Measurements from ENCODE around the gene ACRBP.

ACRBP gene

DNA sequence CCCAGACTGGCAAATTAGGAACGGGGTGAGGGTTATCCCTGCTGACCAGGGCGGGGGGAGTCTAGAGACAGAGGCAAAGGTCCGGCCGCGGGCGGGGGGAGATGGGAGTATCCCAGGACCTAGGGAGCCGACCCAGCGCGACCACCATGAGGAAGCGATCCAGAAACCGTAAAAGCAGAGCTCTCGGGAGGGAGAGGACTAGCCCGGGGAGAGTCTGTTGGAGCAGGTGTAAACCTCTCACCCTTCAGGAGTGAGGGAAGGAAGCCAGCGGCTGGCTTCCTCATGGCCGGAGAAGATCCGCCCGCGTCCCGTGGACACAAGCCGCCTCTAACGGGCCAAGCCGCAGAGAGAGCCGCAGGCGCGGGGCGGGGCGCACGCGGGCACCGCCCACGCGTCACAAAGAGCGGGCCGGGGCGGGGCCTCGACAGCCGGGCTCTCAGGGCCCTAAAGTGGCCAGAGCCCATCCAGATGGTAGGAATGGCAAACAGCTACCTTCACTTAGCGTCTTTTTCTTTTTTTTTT lies at the start of gene ACRBP:
Gene ACRBP, minus strand, starts transcription at position 350 of the 522 bp plus-strand sequence. Its CDS starts 66 bp downstream, at position 284.
- in situ Hi-C loops (cut with MboI; ENCODE audit: low sequenced_read_pairs): no loop called here

DNA sequence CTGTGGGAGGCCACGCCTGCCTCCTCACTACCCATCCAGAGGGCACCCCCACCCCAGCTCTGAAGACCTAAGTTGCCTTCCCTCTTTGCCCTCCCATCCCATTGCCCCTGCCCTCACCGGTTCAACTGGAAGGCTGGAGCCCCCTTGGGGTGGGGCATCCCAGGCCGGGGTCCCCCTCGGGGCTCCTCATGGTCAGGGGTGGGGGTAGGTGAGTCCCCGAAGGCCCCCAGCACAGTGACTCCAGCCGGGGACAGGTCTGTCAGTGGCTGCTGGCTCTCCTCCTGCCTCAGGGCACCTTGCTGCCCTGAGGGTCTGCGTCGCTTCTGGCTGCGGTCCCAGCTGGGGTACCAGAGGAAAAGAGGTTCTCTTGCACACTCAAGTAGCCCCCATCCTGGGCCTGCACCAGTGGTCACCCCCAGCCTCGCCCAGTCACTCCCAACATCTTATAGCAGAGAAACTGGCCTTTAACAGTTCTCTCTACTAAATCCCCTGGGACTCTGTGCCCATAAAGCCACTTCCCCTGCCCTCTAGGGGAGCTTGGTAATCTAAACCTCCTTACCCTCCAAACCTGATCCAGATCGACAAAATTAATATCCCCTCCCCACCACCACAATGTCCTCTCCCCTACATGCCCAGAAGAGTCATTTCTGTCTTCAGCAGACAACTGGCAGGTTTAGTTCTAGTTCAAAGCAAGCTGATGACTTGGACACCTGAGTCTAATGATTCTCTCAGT lies 48.2 kb upstream of the ACRBP start:
- in situ Hi-C loops (cut with MboI; ENCODE audit: low sequenced_read_pairs): no loop called here

DNA sequence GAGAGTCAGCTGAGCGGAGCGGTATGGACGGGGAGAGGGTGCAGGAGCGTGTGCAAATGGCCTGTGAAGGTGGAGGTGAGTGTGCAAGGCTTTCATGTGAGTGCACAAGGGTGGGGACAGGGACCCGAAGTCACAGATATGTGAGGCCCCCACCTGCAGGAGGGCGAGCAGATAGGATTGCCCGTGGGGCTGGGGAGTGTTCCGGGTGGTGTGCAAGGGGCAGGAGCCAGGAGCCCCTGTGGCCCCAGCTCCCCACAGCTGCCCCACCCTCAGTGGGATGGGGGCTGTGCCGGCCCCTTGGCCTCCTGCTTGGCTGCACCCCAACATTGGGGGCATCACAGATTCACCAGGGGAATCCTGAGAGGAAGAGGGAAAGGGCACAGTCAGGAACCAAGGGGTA lies 47.5 kb upstream of the ACRBP start:
- in situ Hi-C loops (cut with MboI; ENCODE audit: low sequenced_read_pairs): no loop called here

DNA sequence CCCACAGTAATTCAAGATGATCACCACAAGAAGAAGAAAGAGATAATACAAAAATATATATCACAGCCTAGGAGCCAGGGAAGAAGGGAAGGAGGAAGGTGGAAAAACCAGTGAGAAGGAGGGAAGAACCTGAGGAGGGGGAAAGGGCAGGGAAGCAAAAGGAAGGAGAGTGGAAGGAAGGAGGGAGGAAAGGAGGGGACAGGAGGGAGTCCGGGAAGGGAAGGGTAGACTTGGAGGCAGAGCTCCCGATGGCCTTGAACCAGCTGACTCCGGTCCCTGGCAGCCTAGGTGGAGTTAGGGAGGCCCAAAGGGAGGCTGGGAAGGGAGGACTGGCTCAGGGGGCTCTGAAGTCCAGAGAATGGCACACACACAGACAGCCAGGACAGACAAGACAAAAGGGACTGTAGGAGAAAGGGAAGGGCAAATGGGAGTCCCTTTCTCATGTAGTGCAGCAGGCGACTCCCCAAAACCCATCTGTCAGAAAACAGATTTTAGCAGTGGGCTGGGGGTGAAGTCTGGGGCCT lies 46.7 kb upstream of the ACRBP start:
- in situ Hi-C loops (cut with MboI; ENCODE audit: low sequenced_read_pairs): no loop called here

DNA sequence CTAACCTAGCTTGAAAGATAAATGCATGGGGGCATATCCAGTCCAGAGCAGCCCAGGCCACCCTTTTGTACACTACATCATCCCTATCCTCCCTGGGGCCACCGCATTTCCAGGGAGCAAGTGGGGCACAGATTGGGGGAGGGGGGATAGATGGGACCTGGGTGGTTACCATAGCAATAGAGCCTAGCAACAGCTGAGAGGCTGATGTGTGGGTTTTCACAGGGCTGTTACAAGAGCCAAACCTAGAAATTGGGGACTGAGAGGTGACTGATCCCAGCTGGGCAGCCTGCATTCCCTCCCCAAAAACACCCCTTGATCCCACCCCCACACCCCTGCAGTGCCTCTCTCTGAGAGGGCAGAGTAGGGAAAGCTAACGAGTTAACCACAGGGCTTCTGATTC lies 45.7 kb upstream of the ACRBP start:
- in situ Hi-C loops (cut with MboI; ENCODE audit: low sequenced_read_pairs): no loop called here

DNA sequence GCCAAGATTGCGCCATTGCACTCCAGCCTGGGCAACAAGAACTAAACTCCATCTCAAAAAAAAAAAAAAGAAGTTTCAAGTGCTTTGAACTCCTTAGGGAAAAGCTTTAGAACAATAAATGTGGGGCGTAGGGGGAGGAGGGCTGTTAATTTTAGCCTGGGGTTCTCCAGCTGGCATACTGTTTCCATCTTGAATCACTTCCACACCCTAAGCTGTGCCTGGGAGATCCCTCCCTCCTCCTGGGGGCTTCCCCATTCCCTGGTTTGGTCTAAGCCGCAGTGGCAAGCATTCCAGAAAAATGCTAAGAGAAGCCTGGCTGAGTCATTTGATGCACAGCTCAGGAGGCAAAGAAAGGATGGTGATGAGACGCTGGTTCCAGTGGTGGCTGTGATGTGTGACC lies 44.2 kb upstream of the ACRBP start:
- in situ Hi-C loops (cut with MboI; ENCODE audit: low sequenced_read_pairs): no loop called here

DNA sequence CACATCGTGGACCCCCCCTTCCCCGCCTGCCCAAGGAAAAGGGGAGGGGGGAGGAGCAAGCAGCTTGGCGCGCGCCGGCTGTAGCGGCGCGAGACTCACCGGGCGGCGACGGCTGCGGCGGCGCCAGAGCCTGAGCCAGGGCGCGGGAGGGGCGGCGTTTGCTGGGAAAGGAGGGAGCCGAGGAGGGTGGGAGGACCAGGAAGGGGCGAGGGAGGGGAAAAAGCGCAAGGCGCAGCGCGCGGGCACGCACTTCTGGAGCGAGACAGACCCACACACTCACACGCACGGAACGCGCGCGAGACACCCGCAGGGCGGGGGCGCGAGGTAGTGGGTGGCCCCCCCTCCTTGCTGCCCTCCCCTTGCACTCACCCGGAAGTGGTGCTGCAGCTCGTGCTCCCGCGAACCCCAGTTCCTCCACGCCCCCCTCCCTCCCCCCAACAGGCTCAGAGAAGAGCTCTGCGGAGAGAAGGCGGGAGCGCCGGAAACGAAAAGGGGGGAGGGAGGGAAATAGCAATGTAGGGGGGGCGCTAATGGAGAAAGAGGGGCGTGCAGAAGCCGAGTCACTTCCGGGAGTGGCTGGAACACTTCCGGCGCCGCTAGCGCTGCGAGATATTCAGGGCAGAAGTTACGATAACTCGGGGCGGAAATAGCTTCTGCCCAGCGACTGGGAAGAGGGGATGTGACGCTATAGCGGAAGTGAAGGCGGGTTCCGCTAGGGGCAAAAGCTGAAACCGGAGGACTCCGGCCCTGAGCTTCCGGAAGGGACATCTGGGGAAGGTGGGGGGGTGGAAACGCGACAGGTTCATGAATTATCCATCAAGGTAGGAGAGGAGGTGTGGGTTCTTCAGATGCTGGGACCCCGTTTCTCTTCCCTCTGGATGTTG lies 42.0 kb upstream of the ACRBP start, which contains the start of gene ZNF384:
Gene ZNF384, minus strand, starts transcription at position 377 of the 884 bp plus-strand sequence. CDS start 9,855 bp downstream, outside the sequence.
- in situ Hi-C loops (cut with MboI; ENCODE audit: low sequenced_read_pairs): no loop called here

DNA sequence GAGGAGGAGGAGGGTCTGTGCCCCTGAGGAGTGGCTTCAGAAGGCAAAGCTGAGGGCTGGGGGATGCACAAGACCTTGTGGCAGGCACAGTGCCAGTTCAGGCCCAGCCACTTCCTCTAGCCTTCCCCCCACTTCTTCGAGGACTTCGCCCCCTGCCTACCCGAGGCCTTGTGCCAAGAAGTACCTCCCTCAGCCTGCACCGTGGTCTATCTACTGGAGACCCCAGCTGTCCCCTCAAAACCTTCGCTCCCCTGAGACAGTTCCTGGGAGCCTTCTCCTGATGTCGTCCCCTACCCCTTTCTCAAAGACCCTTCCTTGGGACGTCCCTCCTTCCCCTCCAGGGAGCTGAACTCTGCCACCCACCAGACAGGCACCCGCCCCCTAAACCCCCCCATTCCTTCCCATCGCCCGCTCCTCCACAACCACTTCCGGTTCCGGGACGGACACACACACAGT lies 41.3 kb upstream of the ACRBP start:
- in situ Hi-C loops (cut with MboI; ENCODE audit: low sequenced_read_pairs): no loop called here

DNA sequence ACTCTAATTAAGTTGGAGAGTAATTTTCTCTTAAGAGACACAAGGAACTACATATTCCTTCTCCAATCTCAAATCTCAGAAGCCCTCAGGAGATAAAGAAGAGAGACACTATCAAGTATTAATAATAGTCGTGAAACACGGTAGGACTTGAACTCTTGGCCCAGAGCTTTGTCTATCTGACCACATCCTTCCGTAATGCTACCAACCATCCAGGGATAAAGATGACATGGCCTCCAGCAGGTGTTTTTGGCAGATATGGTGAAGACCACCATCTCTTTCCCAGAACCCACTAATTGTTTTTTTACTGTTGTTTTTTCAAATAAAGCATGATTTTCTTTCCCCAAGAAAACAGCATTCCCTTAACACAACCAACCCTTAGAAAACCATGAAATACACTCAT lies 38.6 kb upstream of the ACRBP start:
- in situ Hi-C loops (cut with MboI; ENCODE audit: low sequenced_read_pairs): no loop called here

DNA sequence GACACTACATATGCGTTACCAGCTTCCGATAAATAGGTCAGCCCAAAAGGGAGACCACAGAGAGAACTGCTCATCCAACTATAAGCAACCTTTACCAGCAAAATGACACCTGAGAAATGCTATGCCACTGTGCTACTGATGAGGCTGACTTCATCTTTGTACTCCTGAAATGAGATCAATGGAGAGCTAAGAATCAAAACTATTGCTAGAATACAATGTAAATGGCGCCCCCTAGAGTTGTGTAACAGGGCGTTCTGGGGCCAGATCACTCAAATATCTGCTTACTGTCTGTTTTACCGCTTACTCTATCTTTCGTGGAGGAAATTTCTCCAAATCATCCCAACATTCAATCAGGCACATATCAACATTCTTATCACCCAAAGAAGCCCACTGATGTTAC lies 37.4 kb upstream of the ACRBP start:
- in situ Hi-C loops (cut with MboI; ENCODE audit: low sequenced_read_pairs): no loop called here

DNA sequence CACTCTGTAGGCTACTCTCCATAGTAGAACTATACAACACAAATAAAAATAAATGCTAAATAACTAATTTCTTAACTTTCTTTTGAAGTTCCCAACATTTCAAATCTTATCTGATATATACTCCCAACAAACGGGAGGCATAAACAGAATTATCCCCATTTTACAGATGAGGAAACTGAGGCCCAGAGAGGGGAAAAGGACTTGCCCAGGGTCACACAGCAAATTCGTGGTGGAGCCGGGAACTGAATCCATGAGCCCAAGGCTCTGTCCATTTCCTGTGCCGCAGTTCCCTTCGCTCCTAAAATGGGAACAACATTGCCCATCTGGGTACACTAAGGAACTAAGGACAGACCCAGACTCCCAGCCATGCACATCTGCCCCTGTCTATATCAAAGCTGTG lies 29.7 kb upstream of the ACRBP start:
- in situ Hi-C loops (cut with MboI; ENCODE audit: low sequenced_read_pairs): no loop called here

DNA sequence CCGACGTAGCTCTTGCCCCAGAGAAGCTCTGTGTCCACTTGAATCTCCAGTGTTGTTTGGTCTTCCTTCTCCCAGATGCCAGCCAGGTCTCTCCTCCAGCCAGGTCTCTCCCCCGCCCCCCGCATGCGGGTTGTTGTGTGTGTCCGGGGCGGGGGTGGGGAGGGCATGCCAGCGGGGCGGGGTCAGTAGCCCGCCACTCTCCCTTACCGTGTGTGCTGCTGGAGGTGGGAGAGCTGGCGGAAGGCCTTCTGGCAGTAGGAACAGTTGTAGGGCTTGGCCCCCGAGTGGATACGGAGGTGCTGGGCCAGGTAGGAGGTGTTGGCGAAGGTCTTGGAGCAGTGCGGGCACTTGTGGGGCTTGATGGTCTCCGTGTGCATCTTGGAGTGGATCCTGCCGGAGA lies 24.9 kb upstream of the ACRBP start:
- in situ Hi-C loops (cut with MboI; ENCODE audit: low sequenced_read_pairs): no loop called here

DNA sequence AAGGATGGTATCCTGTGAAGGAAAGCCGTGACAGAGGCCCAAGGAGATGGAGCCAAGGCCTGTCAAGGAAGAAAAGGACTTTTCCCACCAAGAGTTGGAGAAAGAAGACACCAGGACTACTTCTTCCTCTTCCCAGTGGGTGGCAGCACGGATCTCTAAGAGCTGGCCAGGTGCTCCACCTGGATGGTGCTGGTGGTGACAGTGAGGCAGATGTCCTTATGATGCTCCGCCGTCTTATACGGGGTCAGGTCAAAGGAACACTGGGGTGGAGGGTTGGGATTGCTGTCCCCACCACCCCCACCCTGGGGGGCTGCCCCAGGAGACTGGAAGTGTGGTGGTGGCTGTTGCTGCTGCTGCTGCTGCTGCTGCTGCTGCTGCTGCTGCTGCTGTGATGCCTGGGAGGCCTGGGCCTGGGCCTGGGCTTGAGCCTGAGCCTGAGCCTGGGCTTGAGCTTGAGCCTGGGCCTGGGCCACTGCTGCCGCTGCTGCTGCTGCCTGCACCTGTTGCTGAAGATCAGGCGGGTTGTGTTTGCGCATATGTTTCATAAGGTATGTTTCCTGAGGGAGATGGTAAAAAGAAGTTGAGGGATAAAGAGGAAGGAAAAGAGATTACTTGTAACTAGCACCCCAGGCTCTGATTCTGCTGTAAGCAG lies 20.5 kb upstream of the ACRBP start:
- in situ Hi-C loops (cut with MboI; ENCODE audit: low sequenced_read_pairs): no loop called here

DNA sequence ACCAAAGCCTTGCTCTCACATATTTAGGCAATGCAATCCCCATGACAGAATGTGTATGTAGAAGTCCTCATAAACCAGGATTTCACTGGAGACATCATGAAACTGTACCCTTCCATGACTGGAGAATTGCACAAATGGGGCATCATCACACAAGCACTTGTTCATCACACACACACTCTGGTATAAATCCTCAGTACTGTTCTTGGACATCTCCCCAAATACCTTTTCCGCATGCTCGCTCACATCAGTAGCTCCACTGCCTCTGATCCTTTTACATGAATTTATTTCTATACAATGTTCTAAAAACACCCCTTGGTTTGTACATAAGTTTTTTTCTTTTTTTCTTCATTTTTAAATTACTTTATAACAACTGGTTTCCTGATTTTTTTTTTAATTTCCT lies 19.0 kb upstream of the ACRBP start:
- in situ Hi-C loops (cut with MboI; ENCODE audit: low sequenced_read_pairs): no loop called here

DNA sequence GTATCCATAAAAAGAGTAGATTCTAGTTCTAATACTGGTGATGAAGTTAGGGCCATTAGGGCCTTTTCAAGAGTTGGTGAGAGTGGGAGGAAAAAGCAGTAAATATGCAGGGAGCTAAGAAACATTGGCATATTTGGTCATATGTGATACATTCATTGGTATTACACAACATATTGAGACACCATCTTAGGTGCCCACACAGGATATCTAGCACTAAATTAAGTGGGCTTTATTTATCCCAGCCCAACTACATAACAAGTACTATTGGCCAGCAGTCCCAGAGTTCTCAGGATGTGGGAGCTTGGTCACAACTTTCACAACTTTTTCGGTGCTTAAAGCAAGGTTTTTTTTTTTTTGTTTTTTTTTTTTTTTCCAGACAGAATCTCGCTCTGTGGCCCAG lies 17.7 kb upstream of the ACRBP start:
- in situ Hi-C loops (cut with MboI; ENCODE audit: low sequenced_read_pairs): no loop called here

DNA sequence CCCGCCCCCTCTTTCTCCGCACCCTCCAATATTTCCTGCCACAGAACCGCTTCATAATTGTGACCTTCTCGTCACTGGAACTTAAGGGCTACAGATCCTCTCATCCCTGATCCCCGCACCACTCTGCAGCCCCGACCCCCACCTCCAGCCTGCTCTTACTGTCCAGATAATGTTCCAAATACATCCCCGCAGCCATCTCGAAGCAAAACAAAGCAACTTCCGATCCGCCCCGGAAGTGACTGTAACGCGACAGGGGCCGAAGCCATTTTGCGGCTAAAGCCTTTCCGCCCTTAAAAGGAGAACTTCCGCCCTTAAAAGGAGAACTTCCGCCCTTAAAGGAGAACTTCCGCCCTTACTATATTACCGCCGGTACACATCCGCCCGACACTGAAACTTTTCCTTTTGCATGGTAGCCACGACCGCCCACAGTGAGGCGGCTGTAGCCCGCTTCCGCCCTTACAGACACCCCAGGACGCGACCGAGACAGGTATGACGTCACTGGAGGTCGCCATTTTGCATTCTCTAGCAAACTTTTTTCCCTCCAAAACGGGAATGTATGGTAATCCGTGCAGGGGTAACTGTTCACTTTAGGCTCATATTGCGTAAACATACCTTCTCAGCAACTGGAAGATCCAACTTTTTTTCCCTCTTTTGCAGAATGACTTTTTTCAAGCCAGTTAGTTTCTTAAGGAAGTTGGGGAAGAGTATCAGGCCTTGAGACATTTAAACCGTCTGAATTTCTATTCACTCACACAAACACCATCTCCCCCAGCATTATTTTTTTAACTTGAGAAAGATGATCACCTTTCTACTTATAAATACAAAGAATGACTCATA lies 15.9 kb upstream of the ACRBP start, which contains the start of gene ING4:
Gene ING4, minus strand, starts transcription at position 214 of the 837 bp plus-strand sequence. Its CDS starts 18 bp downstream, at position 196.
- in situ Hi-C loops (cut with MboI; ENCODE audit: low sequenced_read_pairs): no loop called here

DNA sequence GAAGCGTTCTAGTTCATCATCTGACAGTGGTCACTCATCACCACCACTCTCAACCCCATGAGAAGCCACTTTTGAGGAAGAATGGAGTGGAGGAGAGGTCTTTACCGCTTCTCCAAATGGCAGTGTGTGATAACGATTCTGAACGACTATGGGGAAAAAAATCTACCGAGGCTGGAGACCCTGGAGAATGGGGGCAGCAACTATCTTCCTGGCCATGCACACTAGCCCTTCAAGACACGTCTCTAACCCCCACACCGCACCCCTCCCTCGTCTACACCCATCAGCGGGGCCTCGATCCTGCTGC lies 15.3 kb upstream of the ACRBP start:
- in situ Hi-C loops (cut with MboI; ENCODE audit: low sequenced_read_pairs): no loop called here

DNA sequence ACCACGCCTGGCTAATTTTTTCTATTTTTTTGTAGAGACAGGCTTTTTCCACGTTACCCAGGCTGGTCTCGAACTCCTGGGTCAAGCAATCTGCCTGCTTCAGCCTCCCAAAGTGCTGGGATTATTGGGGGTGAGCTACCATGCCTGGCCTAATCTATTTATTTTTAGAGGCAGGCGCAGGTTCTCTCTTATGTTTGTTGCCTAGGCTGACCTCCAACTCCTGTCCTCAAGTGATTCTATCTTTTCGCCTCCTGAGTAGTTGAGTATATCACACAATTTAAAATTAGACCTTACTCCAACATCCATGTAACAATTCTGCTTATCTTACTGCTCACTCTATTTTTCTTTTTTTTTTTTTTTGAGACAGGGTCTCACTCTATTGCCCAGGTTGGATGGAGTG lies 6.8 kb upstream of the ACRBP start:
- in situ Hi-C loops (cut with MboI; ENCODE audit: low sequenced_read_pairs): no loop called here

DNA sequence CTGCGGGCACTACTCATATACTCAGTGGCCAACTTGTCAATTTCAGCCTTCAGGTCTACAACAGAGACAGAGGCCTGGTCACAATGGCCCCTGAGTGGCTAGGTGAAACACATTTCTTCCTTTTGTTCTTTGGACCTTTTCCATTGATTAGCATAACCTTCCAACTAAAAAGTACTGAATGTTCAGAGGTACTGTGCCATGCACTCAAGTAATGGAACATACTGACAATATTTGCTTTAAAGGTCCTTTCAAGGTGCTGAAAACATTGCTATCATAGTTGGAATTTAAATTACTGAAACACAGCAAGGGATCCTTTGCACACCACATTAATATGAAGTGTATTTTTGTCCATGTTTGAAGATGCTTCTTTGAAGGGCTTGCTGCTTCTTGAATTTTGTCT lies 6.1 kb upstream of the ACRBP start:
- in situ Hi-C loops (cut with MboI; ENCODE audit: low sequenced_read_pairs): no loop called here

DNA sequence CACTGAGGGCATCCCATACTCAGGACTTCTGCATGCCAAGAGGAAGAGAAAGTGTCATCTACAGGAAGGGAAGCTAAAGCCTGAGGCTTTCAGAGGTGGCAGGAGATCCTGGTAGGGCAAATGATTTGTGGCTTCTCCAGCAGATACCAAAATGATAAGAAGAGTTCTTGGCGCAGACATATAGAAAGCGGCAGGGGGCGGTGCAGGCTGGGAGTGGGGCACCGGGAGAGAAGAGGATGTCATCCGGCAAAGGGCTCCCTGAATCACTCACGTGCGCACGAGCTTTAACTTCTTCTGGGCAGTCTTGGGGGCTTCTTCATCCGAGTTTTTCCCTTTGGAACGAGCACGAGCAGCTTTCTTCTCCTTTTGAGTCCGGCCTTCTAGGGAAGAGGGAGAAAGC lies 5.2 kb upstream of the ACRBP start:
- in situ Hi-C loops (cut with MboI; ENCODE audit: low sequenced_read_pairs): no loop called here
